Hematopoietic multipotent progenitor cell treated with erythropoietin and hydrocortisone succinate and interleukin-3 and kit ligand, for 4 days (in vitro differentiated cells): Measurements from ENCODE around the gene COL26A1.

ENCODE experiments used
- DNase-seq: peaks from one replicate; pipeline ENCODE4 v3.0.0-alpha.2; 2015

Gene COL26A1

DNA sequence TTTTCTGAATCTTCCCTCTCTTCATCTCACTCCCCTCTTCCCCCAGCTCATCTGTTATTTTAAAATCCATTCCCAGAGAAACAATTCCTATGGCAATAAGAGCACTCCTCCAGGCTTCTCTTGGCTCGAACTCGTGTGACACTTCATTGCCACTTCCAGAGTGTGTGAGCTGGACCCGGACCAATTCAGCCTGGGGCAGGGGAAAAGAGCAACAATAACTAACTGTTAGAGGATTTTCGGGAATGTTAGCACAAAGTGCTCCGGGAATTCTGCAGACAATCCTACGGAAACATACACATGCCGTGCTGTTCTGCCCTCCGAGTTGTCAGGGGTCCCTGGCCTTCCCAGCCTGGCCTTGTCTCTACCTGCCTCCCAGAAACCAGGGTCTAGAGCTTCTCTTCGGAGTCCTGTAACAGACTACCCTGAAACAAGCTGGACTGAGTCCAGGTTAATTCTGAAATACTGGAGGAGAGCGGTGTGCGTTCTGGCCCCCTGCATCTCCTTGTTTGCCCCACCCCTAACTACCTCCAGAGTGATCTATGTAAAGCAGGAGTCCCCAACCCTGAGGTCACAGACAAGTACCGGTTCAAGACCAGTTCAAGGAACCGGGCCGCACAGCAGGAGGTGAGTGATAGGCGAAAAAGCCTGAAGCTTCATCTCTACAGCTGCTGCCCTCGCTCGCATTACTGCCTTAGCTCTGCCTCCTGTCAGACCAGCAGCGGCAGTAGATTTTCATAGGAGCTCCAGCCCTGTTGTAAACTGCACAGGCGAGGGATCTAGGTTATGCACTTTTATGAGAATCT is 11.3 kb downstream of the COL26A1 start:
- DNase-seq: no peak

DNA sequence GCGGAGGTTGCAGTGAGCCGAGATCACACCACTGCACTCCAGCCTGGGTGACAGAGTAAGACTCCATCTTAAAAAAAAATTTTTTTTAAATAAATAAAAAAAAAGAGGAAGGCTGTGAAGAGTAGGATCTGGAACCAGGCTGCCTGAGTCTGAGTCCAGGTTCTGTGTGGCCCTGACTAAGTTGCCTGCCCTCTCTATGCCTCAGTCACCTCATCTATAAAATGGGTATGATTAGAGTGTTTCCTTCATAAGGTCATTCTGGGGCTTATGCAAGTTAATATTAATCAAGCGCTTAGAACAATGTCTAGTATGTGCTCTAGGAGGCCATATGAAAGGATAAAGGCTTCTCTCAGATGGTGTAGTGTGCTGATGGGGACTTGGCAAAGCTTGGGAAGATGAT is 12.3 kb downstream of the COL26A1 start:
- DNase-seq: no peak

DNA sequence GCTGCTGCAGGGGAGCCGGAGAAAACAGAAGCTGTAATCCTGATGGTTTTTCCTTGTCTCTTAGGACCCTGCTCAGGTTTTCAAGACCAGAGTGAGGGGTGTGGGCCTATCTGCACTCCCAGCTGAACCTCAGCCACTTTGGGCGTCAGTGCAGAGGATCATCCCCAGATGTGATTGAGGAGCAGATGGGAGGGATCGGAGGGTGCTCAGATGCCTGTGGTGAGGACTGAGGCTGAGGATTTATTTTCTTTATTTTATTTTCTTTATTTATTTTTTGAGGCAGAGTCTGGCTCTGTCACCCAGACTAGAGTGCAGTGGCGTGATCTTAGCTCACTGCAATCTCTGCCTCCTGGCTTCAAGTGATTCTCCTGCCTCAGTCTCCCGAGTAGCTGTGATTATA is 13.9 kb downstream of the COL26A1 start:
- DNase-seq: no peak

DNA sequence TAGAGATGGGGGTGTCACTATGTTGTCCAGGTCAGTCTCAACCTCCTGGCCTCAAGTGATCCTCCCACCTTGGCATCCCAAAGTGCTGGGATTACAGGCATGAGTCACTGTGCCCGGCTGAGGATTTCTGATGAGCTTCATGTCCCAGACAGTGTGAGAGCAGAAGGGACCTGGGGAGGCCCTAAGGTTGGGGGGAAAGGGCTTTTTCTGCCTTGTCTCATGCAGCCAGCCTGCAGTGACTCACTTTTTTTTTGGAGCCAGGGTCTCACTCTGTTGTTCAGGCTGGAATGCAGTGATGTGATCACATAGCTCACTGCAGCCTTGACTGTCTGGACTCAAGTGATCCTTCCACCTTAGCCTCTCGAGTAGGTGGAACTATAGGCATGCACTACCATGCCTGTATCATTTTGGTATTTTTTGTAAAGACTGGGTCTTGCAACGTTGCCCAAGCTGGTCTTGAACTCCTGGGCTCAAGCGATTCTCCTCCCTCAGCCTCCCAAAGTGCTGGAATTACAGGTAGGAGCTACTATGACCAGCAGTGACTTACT is 14.6 kb downstream of the COL26A1 start:
- DNase-seq: no peak

DNA sequence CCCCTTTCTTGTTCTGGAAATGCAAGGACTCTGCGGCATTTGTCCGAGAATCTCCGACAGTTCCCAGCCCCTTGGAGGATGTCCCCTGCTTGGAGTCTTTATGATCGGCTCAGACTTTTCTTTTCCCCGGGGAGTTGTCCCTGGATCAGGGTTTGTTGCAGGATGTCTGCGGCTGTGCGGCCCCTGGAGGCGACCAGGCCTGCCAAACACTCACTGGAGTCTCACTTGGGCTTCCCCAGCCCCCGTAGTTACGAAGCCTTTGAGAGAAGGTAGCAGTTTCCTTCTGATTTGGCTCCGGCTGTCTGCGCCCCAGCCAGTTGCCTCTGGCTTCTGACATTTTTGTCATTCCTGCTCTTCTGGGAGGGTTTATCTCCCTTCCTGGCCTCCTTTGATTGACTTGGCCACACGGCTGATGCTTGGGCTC is 16.1 kb downstream of the COL26A1 start:
- no peak for DNase-seq

DNA sequence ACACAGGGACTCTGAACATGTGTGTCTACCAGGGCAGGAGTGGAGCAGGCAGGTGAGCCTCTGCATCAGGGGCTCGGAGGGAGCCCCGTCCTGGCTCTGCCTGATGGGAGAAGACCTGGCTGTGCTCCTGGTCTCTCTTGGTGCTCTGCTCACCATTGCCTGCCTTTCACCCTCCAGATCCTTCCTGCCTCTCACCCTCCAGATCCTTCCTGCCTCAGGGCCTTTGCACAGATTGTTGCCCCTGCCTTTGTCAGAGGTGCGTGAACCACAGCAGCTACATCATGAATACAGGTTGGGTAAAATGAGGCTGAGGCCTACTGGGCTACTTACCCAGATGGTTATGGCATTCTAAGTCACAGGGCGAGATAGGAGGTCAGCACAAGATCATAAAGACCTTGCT is 16.6 kb downstream of the COL26A1 start:
- DNase-seq: no peak

DNA sequence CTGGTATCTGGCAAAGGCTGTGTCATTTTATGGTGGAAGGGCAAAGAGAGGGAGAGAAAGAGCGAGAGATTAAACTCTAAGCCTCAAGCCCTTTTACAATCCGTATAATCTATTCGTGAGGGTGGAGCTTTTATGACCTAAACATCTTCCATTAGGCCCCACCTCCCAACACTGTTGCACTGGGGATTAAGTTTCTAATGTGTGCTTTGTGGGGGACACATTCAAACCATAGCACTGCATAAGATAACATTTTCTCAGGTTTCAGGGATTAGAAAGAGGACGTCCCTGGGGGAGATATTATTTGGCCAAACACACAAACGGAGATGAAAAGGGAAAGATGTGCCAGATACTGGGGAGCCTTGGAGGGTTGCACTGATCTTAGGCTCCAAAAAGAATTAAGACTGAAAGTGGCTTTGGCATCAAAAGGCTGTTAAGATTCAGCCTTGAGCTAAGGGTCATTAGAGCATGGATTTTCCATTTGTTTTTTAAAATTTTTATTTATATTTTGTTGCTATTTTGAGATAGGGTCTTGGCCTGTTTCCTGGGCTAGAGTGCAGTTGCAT is 19.0 kb downstream of the COL26A1 start:
- no peak for DNase-seq

DNA sequence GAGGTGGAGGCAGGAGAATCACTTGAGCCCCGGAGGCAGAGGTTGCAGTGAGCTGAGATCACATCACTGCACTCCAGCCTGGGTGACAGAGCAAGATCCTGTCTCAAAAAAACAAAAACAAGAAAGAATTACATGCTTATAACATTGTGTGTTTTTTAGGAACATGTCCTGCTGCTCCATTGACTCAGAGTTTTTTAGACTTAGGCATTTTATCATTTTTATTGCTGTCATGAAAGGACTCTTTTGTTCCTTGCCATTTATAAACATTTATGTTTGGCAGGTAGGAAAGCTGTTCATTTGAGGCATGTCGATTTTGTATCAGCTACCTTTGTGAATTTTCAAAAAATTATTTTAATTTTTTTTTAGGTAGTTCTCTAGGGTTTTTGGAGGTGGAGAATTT is 20.3 kb downstream of the COL26A1 start:
- no peak for DNase-seq

DNA sequence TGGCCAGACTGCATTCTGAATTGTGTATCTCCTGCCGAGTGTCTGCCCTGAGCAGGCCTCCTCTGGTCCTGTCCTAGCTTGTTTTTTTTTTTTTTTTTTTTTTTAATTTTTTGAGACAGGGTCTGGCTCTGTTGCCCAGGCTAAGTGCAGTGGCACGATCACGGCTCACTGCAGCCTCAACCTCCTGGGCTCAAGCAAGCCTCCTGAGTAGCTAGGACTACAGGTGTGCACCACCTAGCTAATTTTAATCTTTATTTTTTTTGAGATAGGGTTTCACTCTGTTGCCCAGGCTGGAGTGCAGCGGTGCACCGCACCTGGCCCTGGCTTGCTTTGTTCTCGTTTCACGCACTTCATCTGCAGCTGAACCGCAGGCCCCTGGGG is 23.5 kb downstream of the COL26A1 start:
- DNase-seq: no peak

DNA sequence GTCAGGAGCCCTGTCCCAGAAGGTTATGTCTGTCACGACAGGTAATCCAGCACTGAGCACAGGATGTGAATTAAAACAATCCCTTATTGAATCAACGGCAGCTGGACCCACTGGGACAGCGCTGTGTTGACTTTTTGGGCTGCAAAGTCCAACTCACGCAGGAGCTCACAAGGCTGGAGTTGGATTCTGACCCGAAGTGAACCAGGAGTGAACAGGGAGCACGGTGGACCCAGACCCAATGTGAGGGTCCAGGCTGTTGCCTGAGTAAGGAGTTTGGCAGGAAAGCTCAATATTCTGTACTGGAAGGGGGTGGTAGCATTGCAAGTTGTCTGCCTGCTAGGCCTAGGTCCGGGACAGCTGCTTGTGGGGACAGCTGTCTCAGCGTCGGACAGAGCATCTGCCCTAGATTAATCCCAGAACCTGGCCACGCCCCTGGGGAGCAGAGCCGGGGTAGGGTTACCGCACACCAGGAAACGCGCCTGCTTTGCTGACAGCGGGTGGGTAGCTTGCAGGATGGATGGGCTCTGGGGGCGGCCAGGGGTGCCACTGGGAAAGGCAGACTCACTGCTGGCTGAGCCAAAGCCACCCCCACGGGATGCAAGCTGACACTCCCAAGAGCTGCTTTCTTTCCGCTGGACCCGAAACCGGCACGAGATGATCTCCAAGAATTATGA is 24.0 kb downstream of the COL26A1 start:
- peak; percentile 50 for DNase-seq

DNA sequence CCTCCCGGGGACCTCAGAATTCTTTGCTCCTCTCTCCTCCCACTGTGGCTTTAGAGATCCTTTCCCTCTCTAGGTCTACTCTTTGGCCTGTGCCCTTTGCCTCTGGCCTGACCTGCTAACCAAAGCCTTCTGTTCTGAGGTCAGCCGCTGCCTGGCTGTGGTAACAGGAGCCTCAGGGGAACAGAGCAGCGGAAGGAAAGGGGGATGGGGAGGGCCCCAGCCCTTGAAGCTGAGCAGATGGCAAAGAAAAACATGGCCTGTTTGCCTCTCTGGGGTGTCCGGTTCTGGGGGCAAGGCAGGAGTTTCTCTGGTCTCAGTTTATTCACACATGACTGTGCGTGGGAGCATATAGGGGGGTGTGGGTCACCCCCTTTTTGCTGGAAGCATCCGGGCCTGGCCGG is 28.2 kb downstream of the COL26A1 start:
- peak; percentile 88 for DNase-seq

DNA sequence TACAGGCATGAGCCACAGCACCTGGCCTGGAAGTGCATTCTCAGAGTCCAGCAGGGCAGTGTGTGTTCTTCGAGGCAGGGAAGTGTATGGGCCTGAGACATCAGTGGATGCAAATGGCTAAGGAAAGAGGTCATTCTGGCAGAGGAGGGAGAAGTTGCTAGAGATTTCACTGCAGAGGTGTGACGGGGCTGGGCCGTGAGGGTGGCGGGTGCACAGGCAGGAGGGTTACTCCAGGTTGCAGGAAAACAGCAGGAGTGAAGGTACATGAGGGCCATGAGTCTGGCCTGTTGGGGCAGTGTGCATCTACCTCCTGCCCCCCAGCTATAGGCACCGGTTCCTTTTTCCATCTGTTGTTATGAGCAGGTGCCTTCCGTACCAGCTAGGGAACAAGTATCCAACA is 29.3 kb downstream of the COL26A1 start:
- no peak for DNase-seq

DNA sequence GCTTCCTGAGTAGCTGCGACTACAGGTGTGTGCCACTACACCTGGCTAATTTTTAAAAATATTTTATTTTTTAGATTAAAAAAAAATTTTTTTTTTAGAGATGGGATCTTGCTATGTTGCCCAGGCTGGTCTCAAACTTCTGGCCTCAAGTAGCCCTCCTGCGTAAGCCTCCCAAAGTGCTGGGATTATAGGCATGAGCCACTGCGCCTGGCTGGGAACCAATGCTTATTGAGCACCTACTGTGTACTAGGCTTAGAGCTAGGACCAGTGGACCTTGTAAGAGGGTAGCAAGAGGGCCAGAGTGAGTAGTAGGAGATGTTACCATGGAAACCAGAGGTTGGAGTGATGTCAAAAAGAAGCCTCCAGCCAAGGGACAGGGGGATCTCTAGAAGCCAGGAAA is 31.2 kb downstream of the COL26A1 start:
- no peak for DNase-seq

DNA sequence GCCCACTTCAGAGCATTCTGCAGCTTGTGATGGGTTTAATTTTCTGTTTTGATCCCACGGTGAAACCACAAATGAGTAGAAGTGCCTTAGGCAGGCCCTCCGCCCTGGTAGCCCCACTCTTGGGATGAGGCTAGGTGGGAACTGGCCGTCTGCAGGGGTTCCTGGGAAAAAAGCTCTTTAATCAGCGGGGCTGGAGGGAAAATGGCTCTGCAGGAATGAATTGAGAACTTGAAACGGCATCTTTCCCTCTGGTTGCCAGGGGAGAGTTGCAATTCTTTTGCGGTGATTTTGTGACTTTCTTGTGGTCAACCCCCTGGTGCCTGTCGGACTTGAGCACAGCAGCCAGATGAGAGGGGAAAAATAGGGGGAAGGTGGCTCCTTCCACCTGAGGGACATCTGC is 32.7 kb downstream of the COL26A1 start:
- DNase-seq: no peak

DNA sequence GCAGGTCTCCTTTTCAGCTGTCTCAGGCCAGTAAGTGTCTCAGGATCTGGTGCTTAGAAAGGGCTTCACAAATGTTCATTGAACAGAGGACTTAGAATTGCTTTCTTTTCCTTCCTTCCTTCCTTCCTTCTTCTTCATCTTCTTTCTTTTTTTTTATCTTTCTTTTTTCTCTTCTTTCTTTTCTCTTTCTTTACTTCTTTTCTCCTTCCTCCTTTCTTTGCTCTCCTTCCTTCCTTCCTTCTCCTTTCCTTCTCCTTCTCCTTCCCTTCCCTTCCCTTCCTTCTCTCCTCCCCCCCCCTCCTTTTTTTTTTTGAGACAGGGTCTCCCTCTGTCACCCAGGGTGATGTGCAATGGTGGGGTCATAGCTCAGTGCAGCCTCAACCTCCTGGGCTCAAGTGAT is 34.6 kb downstream of the COL26A1 start:
- no peak for DNase-seq

DNA sequence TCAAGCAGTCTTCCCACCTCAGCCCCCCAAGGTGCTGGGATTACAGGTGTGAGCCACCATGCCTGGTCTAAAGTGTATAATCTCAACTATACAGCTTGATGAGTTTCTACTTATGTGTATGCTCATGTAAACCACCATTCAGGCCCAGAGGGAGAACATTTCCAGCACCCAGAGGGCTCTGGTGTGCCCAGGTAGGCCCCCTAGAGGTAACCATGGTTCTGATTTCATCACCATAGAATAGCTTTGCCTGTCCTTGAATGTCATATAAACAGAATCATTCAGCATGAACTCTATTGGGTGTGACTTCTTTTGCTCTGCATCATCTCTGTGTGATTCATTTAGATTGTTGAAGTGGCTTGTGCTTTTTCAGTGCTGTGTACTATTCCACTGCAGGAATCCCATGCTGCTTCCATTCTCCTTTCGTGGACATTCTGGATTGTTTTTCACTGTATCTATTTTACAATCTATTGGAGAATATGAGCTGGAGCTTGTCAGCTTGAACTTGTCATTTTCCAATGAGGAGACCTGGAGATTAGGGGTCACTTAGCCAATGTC is 35.2 kb downstream of the COL26A1 start:
- DNase-seq: no peak

DNA sequence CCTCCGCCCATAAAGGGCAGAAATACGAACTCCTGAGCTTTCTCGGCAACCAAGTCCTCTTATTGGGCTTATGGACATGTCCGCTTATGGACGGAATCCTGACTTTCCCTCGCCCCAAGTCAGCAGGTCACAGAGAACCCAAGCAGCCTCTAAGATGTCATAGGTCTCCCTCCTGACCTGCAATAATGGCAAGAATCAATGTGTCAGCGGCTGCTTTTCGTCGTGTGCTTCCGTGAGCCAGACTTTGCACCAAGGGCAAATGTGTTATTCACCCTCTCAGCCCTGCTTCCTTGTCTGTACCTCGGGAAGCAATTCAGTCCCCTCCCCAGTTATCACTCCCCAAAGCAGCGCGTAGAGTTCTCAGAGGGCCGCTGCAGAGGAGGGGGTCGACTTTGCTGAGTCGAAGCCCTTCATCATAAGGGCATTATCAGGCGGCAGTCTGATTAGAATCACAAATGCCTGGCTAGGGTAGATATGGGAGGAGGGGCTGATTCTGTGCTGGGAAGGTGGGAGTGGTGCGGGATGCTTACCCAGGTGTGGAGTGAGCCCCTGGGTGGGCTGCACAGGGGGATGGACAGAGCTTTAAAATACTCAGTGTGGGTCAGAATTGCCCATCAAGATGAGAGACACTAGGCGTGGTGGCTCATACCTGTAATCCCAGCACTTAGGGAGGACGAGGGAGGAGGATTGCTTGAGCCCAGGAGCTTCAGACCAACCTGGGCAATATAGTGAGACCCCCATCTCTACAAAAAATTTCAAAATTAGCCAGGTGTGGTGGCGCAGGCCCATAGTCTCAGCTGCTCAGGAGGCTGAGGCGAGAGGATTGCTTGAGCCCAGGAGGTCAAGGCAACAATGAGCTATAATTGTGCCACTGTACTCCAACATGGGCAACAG is 36.0 kb downstream of the COL26A1 start:
- DNase-seq: no peak

DNA sequence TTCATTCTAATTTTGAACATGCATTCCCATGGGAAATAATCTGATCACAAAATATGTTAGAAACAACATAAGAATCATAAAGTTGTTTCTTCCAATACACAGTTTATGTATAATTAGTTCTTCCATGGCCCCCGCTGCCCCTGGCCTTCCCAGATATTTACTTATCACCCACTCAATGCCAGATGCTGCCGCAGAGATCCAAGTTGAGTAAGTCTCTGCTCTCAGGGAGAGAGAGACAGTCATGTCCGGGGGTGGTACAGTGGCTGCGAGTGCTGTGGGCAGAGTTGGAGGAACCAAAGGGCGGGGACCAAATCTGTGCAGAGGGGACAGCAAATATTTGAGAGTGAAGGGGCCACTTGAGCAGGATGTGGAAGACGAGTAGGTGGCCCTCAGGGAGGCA is 37.1 kb downstream of the COL26A1 start:
- no peak for DNase-seq

DNA sequence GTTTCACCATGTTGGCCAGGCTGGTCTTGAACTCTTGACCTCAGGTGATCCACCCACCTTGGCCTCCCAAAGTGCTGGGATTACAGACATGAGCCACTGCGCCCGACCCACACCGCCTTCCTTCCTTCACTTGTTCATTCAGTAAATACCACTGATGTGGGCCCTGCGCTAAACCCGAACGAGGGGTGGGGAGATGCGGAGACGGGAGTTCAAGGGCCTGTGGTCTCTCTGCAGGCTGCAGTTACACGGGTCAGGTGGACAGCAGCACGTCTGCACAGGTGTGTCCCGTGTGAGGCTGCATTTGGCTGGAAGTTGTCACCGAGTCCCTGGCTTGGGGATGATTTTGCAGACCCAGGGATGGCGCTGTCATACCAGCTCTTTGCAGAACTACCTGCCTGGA is 38.1 kb downstream of the COL26A1 start:
- no peak for DNase-seq

DNA sequence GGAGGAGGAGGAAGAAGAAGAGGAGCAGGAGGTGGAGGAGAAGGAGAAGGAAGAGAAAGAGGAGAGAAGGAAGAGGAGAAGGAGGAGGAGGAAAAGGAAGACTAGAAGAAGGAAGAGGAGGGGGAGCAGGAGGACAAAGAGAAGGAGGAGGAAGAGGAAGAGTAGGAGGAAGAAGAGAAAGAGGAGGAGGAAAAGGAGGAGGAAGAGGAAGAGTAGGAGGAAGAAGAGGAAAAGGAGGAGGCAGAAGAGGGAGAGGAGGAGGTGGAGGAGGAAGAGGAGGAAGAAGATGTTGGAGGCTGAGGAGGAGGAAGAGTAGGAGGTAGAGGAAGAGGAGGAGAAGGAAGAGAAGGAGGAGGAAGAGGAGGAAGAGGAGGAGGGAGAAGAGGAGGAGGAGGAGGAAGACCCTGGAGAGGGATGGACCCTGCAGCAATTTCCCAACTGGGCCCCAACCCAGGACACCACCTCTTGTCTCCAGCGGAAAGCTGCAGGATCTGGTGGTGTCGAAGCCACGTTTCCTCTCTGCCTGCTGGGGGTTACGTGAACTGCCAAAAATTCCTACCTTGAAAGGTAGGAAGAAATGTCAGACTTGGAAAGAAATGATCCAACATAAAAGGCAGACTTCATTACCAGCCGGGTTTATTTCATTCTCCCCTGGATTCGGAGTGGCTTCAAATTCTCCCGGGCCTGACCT is 38.9 kb downstream of the COL26A1 start:
- no peak for DNase-seq

DNA sequence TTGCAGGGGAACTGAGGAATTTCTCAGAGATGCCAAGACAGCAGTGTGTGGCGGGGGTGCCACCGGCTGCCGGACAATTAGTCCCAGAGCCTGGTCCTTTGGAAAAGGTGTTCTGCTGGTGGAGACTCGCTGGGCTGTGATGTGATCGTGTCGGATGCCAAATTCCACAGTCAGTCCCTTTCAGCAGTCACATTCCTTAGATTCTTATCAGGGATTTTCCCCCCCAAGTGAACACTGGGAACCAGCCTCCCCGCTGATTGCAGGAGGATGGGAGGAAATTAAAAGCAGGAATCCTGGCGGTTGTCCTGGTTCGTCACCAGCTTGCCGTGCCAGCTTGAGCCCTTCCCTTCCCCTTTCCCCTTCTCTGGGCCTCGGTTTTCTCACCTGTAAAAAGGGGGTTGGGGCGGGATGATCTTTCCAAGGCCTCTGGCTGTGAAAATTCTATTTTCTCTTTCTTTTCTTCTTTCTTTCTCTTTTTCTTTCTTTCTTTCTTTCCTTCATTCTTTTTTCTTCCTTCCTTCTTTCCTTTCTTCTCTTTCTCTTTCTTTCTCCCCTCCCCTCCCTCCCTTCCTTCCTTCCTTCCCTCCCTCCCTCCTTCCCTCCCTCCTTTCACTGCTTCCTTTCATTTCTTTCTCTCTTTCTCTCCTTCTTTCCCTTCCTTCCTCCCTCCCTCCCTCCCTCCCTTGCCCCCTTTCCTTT is 39.6 kb downstream of the COL26A1 start:
- DNase-seq: no peak
